K562 (cell line): ENCODE data around the gene PPARG. TPM values are rescaled to one million over a fixed set of nuclear protein-coding genes. Genes with fewer than 3 reads are reported as not detected.

Experiments
- ATAC-seq: fragments of 200-7000 bp; cut with Tn5 transposase; 3 replicates; pipeline ENCODE4 v1.9.1; 2020; ENCODE audit warnings: moderate library complexity
- BruUV-seq: library from RNA; stranded (reverse); fragments of 400-500 nt; replicated peaks from 2 replicates; lab custom pipeline; 2021; lab: Mats Ljungman, UMichigan
- CTCF ChIA-PET: fragments of 300-600 bp; formaldehyde crosslinking; extraction: SDS; loops from one replicate; lab custom pipeline; 2021; ENCODE audit warnings: low intra/inter-chr PET ratio; lab: Yijun Ruan, JAX
- POLR2A ChIA-PET: fragments of 300-600, 350-650 bp; sonication (Branson Sonifier 250); formaldehyde crosslinking; extraction: SDS; loops from one replicate; lab custom pipeline; 2021; ENCODE audit warnings: antibody characterized with exemption, inconsistent platforms; lab: Yijun Ruan, JAX
- DNase-seq, 4 experiments: peaks; one replicate each; pipeline versions ENCODE4 v3.0.0 to v3.0.0-alpha.2; 2011 to 2018; ENCODE audit warnings: low spot score in 3 of 4, mixed read lengths in 3 of 4; ENCODE audit errors: extremely low read depth in 1 of 4
- FAIRE-seq: peaks from 2 replicates; lab custom pipeline; 2011; peaks lifted over from hg19 to GRCh38; lab: Jason Lieb, UNC
- H2AFZ ChIP-seq: 2 replicates; pipeline ENCODE4 v1.6.0; 2011; ENCODE audit warnings: low read depth, low read length, control low read depth, inconsistent platforms
- H3K27ac ChIP-seq: fragments of 200-600 bp; 3 replicates; pipeline ENCODE4 v1.8.0; 2011; ENCODE audit warnings: low read depth, mild to moderate bottlenecking, control low read depth, inconsistent platforms, low read length, moderate library complexity, mixed read lengths; ENCODE audit errors: extremely low read depth
- H3K27me3 ChIP-seq, 2 experiments: fragments of 300-600 bp in 1 of 2; 2 replicates in 1 of 2; 3 replicates in 1 of 2; pipeline versions ENCODE4 v1.6.0 to v1.8.0; 2011; ENCODE audit warnings: inconsistent platforms in 2 of 2, low read length in 2 of 2, mild to moderate bottlenecking in 1 of 2, mixed read lengths in 1 of 2, moderate library complexity in 1 of 2; ENCODE audit not compliant: control insufficient read depth in 2 of 2, insufficient read depth in 2 of 2
- H3K36me3 ChIP-seq: fragments of 300-600 bp; 3 replicates; pipeline ENCODE4 v1.8.0; 2011; ENCODE audit warnings: mild to moderate bottlenecking, low read length, inconsistent platforms; ENCODE audit not compliant: control insufficient read depth, insufficient read depth
- H3K4me1 ChIP-seq, 2 experiments: fragments of 200-600 bp in 1 of 2; replicated peaks in 1 of 2; 2 replicates in 1 of 2; 3 replicates in 1 of 2; pipeline versions ENCODE4 v1.5.1 to v1.8.0; 2011; ENCODE audit warnings: inconsistent platforms in 2 of 2, low read length in 2 of 2, mild to moderate bottlenecking in 1 of 2, mixed read lengths in 1 of 2, moderate library complexity in 1 of 2; ENCODE audit not compliant: control insufficient read depth in 2 of 2, insufficient read depth in 2 of 2
- H3K4me2 ChIP-seq: 2 replicates; pipeline ENCODE4 v1.6.1; 2011; ENCODE audit warnings: low read length, control low read depth, inconsistent platforms, mixed read lengths; ENCODE audit not compliant: insufficient read depth
- H3K4me3 ChIP-seq: fragments of 200-600 bp; sonication (generic), shearing (Covaris generic); 2 replicates; pipeline ENCODE4 v1.5.1; 2016; ENCODE audit warnings: control low read depth, inconsistent platforms
- H3K79me2 ChIP-seq: fragments of 200-600 bp; 3 replicates; pipeline ENCODE4 v1.8.0; 2011; ENCODE audit warnings: low read length, inconsistent platforms; ENCODE audit not compliant: control insufficient read depth, insufficient read depth
- H3K9ac ChIP-seq, 2 experiments: 2 replicates each; pipeline versions ENCODE4 v1.6.0 to v1.6.1; 2011; ENCODE audit warnings: low read depth in 2 of 2, low read length in 2 of 2, control low read depth in 1 of 2, inconsistent platforms in 1 of 2, mild to moderate bottlenecking in 1 of 2, mixed read lengths in 1 of 2; ENCODE audit not compliant: insufficient read depth in 1 of 2
- H3K9me1 ChIP-seq: one replicate; pipeline ENCODE4 v1.6.0; 2011; ENCODE audit warnings: inconsistent platforms, mild to moderate bottlenecking, low read length, moderate library complexity; ENCODE audit not compliant: control insufficient read depth, insufficient read depth
- H3K9me3 ChIP-seq: replicated peaks from 2 replicates; pipeline ENCODE4 v1.5.1; 2011; ENCODE audit warnings: low read depth, low read length, inconsistent platforms; ENCODE audit not compliant: control insufficient read depth, insufficient read depth
- H4K20me1 ChIP-seq: replicated peaks from 2 replicates; pipeline ENCODE4 v1.6.1; 2011; ENCODE audit warnings: low read length, inconsistent platforms, mixed read lengths; ENCODE audit not compliant: control insufficient read depth, insufficient read depth
- EP400 ChIP-seq: fragments of 450-650 bp; IDR thresholded peaks from 2 replicates; pipeline ENCODE4 v1.6.1; 2017; ENCODE audit warnings: antibody characterized with exemption, mild to moderate bottlenecking, moderate library complexity
- HDAC3 ChIP-seq: fragments of 450-650 bp; IDR thresholded peaks from 2 replicates; pipeline ENCODE4 v1.6.1; 2018; ENCODE audit warnings: borderline replicate concordance, mild to moderate bottlenecking, moderate library complexity; ENCODE audit not compliant: partially characterized antibody
- MAFG ChIP-seq: fragments of 450-650 bp; conservative IDR thresholded peaks from 2 replicates; pipeline ENCODE4 v1.6.1; 2016; ENCODE audit warnings: missing genetic modification characterization, missing compliant biosample characterization
- RCOR1 ChIP-seq, 2 experiments: IDR thresholded peaks; 2 replicates each; pipeline ENCODE4 v1.6.1; 2012; ENCODE audit warnings: low read depth in 2 of 2, low read length in 2 of 2, borderline replicate concordance in 1 of 2, improper control_type of control experiment in 1 of 2
- RUNX1 ChIP-seq: sonication (generic); IDR thresholded peaks from 2 replicates; pipeline ENCODE4 v1.6.1; 2016; ENCODE audit warnings: antibody characterized with exemption, low read depth
- SP1 ChIP-seq: sonication (generic); formaldehyde crosslinking; IDR thresholded peaks from 2 replicates; pipeline ENCODE4 v1.8.1; 2022; ENCODE audit warnings: mild to moderate bottlenecking, missing genetic modification reagents
- TEAD4 ChIP-seq, 2 experiments: sonication (generic) in 1 of 2; formaldehyde crosslinking in 1 of 2; IDR thresholded peaks; 2 replicates each; pipeline versions ENCODE4 v1.6.1 to v1.8.0; 2012 to 2022; ENCODE audit warnings: borderline replicate concordance in 1 of 2, inconsistent platforms in 1 of 2, low read length in 1 of 2, mild to moderate bottlenecking in 1 of 2, missing genetic modification reagents in 1 of 2
- ZEB2 ChIP-seq: fragments of 450-650 bp; IDR thresholded peaks from 2 replicates; pipeline ENCODE4 v1.6.1; 2016
- WGBS: fragments of 100-300 bp; shearing (Covaris generic); methylation state at CpG from one replicate; pipeline ENCODE4 v1.1.6; 2016; ENCODE audit warnings: low coverage, mixed read lengths; ENCODE audit not compliant: insufficient coverage; ENCODE audit errors: missing lambda C conversion rate; 5-methylcytosine and 5-hydroxymethylcytosine counted together
- in situ Hi-C: fragments of 300-500 bp; cut with MboI; formaldehyde crosslinking; loops from 4 replicates; pipeline ENCODE4 v1.15.0; 2018; ENCODE audit warnings: inconsistent platforms, mixed read lengths
- intact Hi-C: fragments of 100-400 bp; cut with micrococcal nuclease; formaldehyde crosslinking; loops from 2 replicates; pipeline ENCODE4 v1.14.2; 2022
- polyA plus RNA-seq, 8 experiments: library from polyadenylated mRNA; depleted of rRNA in 4 of 8; stranded (reverse) in 5 of 8; unstranded in 3 of 8; fragments of >200 nt; fragmentation: Nextera tagmentation in 2 of 8; fragmentation: Illumina TruSeq in 1 of 8; extraction: Ambion mirVana in 2 of 8; extraction: Trizol in 1 of 8; gene quantifications; 2 replicates each; pipeline versions ENCODE4 v1.2.1 to v1.2.3, GENCODE V29; 2011 to 2014; ENCODE audit warnings: inconsistent platforms in 1 of 8, missing spikeins in 1 of 8
- total RNA-seq, 7 experiments: library from RNA; depleted of rRNA in 6 of 7; stranded (reverse); fragments of >200 nt in 6 of 7; fragmentation: Illumina TruSeq in 2 of 7; extraction: Trizol in 2 of 7; gene quantifications; 2 replicates each; pipeline versions ENCODE4 v1.2.1 to v1.2.3, GENCODE V29; 2011 to 2021; ENCODE audit warnings: low replicate concordance in 1 of 7
- TF ChIP-seq, protein P1 (sequence below): fragments of 250-450 bp; sonication (Bioruptor Pico); IDR thresholded peaks from 2 replicates; pipeline ENCODE4 v1.9.0; 2021; ENCODE audit warnings: mild to moderate bottlenecking, inconsistent platforms
- TF ChIP-seq, protein P2 (sequence below): fragments of 450-650 bp; formaldehyde crosslinking; IDR thresholded peaks from 2 replicates; pipeline ENCODE4 v1.4.0; 2022; ENCODE audit warnings: missing genetic modification characterization
- TF ChIP-seq, protein P3 (sequence below): fragments of 450-650 bp; IDR thresholded peaks from 2 replicates; pipeline ENCODE4 v1.6.1; 2016; ENCODE audit warnings: low read depth

Gene PPARG
- total and polyA plus RNA-seq, 9 of the 15 experiments (the other 6 are each of a cell fraction or from before 2014, with no cell fraction given), result not detected

DNA sequence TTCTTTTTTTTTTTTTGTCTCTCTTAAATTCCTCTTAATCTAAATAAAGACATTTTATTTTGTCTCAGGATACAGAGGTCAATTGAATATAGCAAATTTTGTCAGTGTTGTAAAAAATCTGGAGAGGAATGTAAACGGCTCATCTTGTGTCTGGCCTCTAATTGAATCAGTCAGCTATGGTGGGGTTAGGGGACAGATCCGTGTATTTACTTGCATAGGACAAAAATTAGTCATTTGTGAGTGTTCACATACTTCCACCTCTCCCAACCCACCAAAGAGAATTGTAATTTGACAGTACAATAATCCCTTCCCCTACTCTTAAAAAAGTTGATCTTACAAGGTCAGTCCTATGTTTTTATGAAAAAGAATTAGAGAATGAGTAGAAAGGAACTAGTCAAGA, 18.3 kb downstream of the PPARG start:
- FAIRE-seq, result no peak
- DNase-seq, result no peak
- BruUV-seq, result no TSS peak
- CTCF ChIA-PET, result no interaction called here
- Histone ChIP-seq H4K20me1 (no peaks in the 10 kb centered on the region), H3K79me2 (no peaks in the 10 kb centered on the region), H3K9ac (no peak overlapping the region), H3K27me3 (peaks cover 21 to 24% of the 10 kb centered on the region in 2 experiments; a peak in 4 of 5 replicates), H3K9me1 (no peaks in the 10 kb centered on the region), H3K4me3 (no peak overlapping the region), H3K9me3 (no peaks in the 10 kb centered on the region), H3K36me3 (no peaks in the 10 kb centered on the region), H3K27ac (no peak overlapping the region), H2AFZ (no peak overlapping the region), H3K4me1 (no peaks in the 10 kb centered on the region), H3K4me2 (no peak overlapping the region)
- in situ Hi-C loops, result no loop called here
- intact Hi-C loops, result no loop called here
- 0% methylated on average over 2 of the region's 2 CpGs for WGBS
- no peak for ATAC-seq
- POLR2A ChIA-PET, result no interaction called here
- TF ChIP-seq RCOR1 (IDR thresholded peaks at IDR 0.05; ENCODE audit: borderline replicate concordance in 1 of 2, low read depth in 2 of 2, low read length in 2 of 2), result no peak
- TF ChIP-seq, protein P1, sequence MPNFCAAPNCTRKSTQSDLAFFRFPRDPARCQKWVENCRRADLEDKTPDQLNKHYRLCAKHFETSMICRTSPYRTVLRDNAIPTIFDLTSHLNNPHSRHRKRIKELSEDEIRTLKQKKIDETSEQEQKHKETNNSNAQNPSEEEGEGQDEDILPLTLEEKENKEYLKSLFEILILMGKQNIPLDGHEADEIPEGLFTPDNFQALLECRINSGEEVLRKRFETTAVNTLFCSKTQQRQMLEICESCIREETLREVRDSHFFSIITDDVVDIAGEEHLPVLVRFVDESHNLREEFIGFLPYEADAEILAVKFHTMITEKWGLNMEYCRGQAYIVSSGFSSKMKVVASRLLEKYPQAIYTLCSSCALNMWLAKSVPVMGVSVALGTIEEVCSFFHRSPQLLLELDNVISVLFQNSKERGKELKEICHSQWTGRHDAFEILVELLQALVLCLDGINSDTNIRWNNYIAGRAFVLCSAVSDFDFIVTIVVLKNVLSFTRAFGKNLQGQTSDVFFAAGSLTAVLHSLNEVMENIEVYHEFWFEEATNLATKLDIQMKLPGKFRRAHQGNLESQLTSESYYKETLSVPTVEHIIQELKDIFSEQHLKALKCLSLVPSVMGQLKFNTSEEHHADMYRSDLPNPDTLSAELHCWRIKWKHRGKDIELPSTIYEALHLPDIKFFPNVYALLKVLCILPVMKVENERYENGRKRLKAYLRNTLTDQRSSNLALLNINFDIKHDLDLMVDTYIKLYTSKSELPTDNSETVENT (CRISPR knock-in tag), result no peak
- TF ChIP-seq SP1, result no peak
- no peak for TF ChIP-seq TEAD4 (IDR thresholded peaks at IDR 0.05; ENCODE audit: low read length)
- no peak for TF ChIP-seq TEAD4 (CRISPR knock-in tag; IDR thresholded peaks at IDR 0.05; ENCODE audit: borderline replicate concordance)
- no peak for TF ChIP-seq HDAC3
- TF ChIP-seq ZEB2, result no peak
- no peak for TF ChIP-seq EP400
- TF ChIP-seq RUNX1, result no peak
- TF ChIP-seq, protein P2, sequence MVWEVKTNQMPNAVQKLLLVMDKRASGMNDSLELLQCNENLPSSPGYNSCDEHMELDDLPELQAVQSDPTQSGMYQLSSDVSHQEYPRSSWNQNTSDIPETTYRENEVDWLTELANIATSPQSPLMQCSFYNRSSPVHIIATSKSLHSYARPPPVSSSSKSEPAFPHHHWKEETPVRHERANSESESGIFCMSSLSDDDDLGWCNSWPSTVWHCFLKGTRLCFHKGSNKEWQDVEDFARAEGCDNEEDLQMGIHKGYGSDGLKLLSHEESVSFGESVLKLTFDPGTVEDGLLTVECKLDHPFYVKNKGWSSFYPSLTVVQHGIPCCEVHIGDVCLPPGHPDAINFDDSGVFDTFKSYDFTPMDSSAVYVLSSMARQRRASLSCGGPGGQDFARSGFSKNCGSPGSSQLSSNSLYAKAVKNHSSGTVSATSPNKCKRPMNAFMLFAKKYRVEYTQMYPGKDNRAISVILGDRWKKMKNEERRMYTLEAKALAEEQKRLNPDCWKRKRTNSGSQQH (CRISPR knock-in tag), result no peak
- TF ChIP-seq MAFG (tag), result no peak
- TF ChIP-seq, protein P3, sequence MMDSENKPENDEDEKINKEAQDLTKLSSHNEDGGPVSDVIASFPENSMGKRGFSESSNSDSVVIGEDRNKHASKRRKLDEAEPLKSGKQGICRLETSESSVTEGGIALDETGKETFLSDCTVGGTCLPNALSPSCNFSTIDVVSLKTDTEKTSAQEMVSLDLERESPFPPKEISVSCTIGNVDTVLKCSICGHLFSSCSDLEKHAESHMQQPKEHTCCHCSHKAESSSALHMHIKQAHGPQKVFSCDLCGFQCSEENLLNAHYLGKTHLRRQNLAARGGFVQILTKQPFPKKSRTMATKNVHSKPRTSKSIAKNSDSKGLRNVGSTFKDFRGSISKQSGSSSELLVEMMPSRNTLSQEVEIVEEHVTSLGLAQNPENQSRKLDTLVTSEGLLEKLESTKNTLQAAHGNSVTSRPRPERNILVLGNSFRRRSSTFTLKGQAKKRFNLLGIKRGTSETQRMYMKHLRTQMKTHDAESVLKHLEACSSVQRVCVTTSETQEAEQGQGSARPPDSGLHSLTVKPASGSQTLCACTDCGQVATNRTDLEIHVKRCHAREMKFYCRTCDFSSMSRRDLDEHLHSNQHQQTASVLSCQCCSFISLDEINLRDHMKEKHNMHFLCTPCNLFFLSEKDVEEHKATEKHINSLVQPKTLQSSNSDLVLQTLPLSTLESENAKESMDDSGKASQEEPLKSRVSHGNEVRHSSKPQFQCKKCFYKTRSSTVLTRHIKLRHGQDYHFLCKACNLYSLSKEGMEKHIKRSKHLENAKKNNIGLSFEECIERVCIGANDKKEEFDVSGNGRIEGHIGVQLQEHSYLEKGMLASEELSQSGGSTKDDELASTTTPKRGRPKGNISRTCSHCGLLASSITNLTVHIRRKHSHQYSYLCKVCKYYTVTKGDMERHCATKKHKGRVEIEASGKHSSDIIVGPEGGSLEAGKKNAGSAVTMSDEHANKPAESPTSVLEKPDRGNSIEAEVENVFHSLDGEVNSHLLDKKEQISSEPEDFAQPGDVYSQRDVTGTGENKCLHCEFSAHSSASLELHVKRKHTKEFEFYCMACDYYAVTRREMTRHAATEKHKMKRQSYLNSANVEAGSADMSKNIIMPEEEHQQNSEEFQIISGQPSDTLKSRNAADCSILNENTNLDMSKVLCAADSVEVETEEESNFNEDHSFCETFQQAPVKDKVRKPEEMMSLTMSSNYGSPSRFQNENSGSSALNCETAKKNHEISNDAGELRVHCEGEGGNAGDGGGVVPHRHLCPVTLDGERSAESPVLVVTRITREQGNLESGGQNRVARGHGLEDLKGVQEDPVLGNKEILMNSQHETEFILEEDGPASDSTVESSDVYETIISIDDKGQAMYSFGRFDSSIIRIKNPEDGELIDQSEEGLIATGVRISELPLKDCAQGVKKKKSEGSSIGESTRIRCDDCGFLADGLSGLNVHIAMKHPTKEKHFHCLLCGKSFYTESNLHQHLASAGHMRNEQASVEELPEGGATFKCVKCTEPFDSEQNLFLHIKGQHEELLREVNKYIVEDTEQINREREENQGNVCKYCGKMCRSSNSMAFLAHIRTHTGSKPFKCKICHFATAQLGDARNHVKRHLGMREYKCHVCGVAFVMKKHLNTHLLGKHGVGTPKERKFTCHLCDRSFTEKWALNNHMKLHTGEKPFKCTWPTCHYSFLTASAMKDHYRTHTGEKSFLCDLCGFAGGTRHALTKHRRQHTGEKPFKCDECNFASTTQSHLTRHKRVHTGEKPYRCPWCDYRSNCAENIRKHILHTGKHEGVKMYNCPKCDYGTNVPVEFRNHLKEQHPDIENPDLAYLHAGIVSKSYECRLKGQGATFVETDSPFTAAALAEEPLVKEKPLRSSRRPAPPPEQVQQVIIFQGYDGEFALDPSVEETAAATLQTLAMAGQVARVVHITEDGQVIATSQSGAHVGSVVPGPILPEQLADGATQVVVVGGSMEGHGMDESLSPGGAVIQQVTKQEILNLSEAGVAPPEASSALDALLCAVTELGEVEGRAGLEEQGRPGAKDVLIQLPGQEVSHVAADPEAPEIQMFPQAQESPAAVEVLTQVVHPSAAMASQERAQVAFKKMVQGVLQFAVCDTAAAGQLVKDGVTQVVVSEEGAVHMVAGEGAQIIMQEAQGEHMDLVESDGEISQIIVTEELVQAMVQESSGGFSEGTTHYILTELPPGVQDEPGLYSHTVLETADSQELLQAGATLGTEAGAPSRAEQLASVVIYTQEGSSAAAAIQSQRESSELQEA, result no peak
